Esophagus squamous epithelium (tissue), 5 donors: Measurements from ENCODE around the gene CUBN. TPM values are rescaled to one million over a fixed set of nuclear protein-coding genes. Genes with fewer than 3 reads are reported as not detected.

Source experiments
- DNase-seq: peaks from one replicate; lab custom pipeline; 2025; lab: John Stamatoyannopoulos, UW
- H3K27ac ChIP-seq, 4 donors: fragments of 200-600 bp; sonication (generic); one replicate each; pipeline ENCODE4 v1.5.1; 2016 to 2019; ENCODE audit warnings: mild to moderate bottlenecking in 1 of 4
- H3K27me3 ChIP-seq, 4 donors: fragments of 200-600 bp; sonication (generic); 1 replicate in 3 of 4; 2 replicates in 1 of 4; pipeline versions ENCODE4 v1.5.1 to v1.6.0; 2017 to 2021; ENCODE audit warnings: antibody characterized with exemption in 1 of 4
- H3K36me3 ChIP-seq, 3 donors: fragments of 200-600 bp; sonication (generic); one replicate each; pipeline ENCODE4 v1.5.1; 2016 to 2019
- H3K4me1 ChIP-seq, 3 donors: fragments of 200-600 bp; sonication (generic); one replicate each; pipeline ENCODE4 v1.5.1; 2017 to 2019
- H3K4me3 ChIP-seq, 4 donors: fragments of 200-600 bp; sonication (generic); 1 replicate in 3 of 4; 2 replicates in 1 of 4; pipeline ENCODE4 v1.5.1; 2016 to 2019; ENCODE audit warnings: mild to moderate bottlenecking in 2 of 4, moderate library complexity in 1 of 4
- H3K9me3 ChIP-seq, 3 donors: fragments of 200-600 bp; sonication (generic); one replicate each; pipeline ENCODE4 v1.5.1; 2016 to 2019
- POLR2A ChIP-seq, 4 donors: fragments of 450-650 bp; IDR thresholded peaks; one replicate each; pipeline ENCODE4 v1.6.1; 2017; ENCODE audit warnings: antibody characterized with exemption in 4 of 4, mild to moderate bottlenecking in 4 of 4, moderate library complexity in 3 of 4
- WGBS, 2 donors: methylation state at CpG; one replicate each; pipeline ENCODE4 v1.1.5; 2018; 5-methylcytosine and 5-hydroxymethylcytosine counted together
- intact Hi-C: fragments of 100-400 bp; cut with DNase I; formaldehyde crosslinking; loops from one replicate; pipeline ENCODE4 v1.15.0; 2022
- total RNA-seq, 4 donors: library from RNA; depleted of rRNA; stranded (reverse); fragments of >200 nt; gene quantifications; one replicate each; pipeline ENCODE4 v1.1.0, GENCODE V29; 2016
- TF ChIP-seq, protein P1 (sequence below), 6 experiments: fragments of 450-650 bp in 4 of 6; fragments of 200-600 bp in 2 of 6; sonication (generic) in 2 of 6; IDR thresholded peaks; one replicate each; pipeline ENCODE4 v1.5.1; 2016 to 2019; ENCODE audit warnings: antibody characterized with exemption in 6 of 6, mild to moderate bottlenecking in 4 of 6, moderate library complexity in 4 of 6
- donor health status: DM: yes; HTN: yes; CAD: no.

The CUBN gene
- total RNA-seq, 4 donors from 2014 or later: 0.15 to 0.83 (median 0.51) TPM

DNA sequence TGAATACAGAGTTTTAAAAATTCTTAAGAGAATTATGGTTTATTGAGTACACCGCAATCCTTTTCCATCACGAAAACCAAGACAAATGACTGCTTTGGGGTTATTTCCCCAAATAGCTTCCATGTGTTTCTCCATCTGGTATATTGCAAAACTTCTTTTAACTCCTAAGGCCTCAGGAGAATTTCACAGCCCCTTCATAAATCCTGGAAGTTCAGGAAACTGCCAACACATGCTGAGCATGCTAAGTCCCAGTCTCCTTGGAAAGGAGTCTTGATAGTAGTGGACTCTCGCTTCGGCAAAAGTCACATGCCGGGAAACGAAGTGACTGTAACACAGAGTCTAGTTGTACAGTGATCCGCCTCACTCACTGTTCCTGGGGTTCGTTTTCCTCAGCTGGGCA is 224.3 kb downstream of the CUBN start:
- Histone ChIP-seq H3K36me3 (no peaks in the 10 kb centered on the region), H3K27ac (no peak overlapping the region), H3K4me3 (no peak overlapping the region), H3K9me3 (no peaks in the 10 kb centered on the region), H3K27me3 (no peaks in the 10 kb centered on the region), H3K4me1 (no peaks in the 10 kb centered on the region)
- intact Hi-C loops: no loop called here
- no peak for TF ChIP-seq POLR2A (IDR thresholded peaks at IDR 0.05)
- TF ChIP-seq, protein P1, sequence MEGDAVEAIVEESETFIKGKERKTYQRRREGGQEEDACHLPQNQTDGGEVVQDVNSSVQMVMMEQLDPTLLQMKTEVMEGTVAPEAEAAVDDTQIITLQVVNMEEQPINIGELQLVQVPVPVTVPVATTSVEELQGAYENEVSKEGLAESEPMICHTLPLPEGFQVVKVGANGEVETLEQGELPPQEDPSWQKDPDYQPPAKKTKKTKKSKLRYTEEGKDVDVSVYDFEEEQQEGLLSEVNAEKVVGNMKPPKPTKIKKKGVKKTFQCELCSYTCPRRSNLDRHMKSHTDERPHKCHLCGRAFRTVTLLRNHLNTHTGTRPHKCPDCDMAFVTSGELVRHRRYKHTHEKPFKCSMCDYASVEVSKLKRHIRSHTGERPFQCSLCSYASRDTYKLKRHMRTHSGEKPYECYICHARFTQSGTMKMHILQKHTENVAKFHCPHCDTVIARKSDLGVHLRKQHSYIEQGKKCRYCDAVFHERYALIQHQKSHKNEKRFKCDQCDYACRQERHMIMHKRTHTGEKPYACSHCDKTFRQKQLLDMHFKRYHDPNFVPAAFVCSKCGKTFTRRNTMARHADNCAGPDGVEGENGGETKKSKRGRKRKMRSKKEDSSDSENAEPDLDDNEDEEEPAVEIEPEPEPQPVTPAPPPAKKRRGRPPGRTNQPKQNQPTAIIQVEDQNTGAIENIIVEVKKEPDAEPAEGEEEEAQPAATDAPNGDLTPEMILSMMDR (IDR thresholded peaks at IDR 0.05): no peak
- no peak for DNase-seq
- WGBS, 2 donors: 83 to 90% methylated on average over 4 to 8 of the region's 8 CpGs

- H3K27ac ChIP-seq: no peak overlapping the region
- DNase-seq: no peak
- no peaks in the 10 kb centered on the region for H3K4me1 ChIP-seq
- H3K36me3 ChIP-seq: no peaks in the 10 kb centered on the region
- H3K27me3 ChIP-seq: no peaks in the 10 kb centered on the region
- TF ChIP-seq, protein P1 (IDR thresholded peaks at IDR 0.05): no peak
- no peak for TF ChIP-seq POLR2A (IDR thresholded peaks at IDR 0.05)
- intact Hi-C loops: no loop called here
- H3K4me3 ChIP-seq: no peak overlapping the region
- no peaks in the 10 kb centered on the region for H3K9me3 ChIP-seq
- 70 to 73% methylated on average over 4 of the region's 4 CpGs for WGBS, 2 donors
Measured at GRCh38 chr10:16904639-16905061, 225.0 kb downstream of the CUBN start.

GRCh38 chr10:16904049-16904448 is 225.6 kb downstream of the CUBN start:
- TF ChIP-seq, protein P1 (IDR thresholded peaks at IDR 0.05): no peak
- no peak for TF ChIP-seq POLR2A (IDR thresholded peaks at IDR 0.05)
- Histone ChIP-seq H3K27ac (no peak overlapping the region), H3K4me3 (no peak overlapping the region), H3K4me1 (no peaks in the 10 kb centered on the region), H3K27me3 (no peaks in the 10 kb centered on the region), H3K9me3 (no peaks in the 10 kb centered on the region), H3K36me3 (no peaks in the 10 kb centered on the region)
- intact Hi-C loops: no loop called here
- DNase-seq: no peak

- Histone ChIP-seq H3K9me3 (no peaks in the 10 kb centered on the region), H3K27ac (no peak overlapping the region), H3K27me3 (no peaks in the 10 kb centered on the region), H3K36me3 (no peaks in the 10 kb centered on the region), H3K4me3 (no peak overlapping the region), H3K4me1 (no peaks in the 10 kb centered on the region)
- TF ChIP-seq, protein P1 (IDR thresholded peaks at IDR 0.05): no peak
- TF ChIP-seq POLR2A (IDR thresholded peaks at IDR 0.05): no peak
- intact Hi-C loops: no loop called here
- no peak for DNase-seq
- WGBS, 2 donors: 50 to 59% methylated on average over 1 of the region's 1 CpG
Measured at GRCh38 chr10:16902606-16903005, 227.0 kb downstream of the CUBN start.

DNA sequence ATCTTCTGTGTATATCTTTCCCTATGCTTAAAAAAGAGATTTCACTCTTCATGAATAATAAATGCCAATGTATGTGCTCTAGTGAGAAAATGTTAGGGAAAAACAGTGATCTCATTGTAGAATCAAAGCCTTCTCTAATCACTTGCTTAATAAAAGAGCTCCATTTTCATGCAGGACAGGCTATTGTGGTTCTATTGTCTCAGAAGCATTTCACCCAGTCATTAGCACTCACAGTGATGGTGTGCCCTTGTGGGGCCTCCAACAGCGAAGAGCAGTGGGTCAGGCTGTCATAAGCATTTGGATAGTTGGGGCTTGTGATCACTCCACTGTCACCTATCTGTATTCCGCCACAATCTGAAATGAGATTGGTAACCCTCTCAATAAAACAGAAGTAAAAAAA is 228.5 kb downstream of the CUBN start:
- Histone ChIP-seq H3K27ac (no peak overlapping the region), H3K27me3 (no peaks in the 10 kb centered on the region), H3K36me3 (no peaks in the 10 kb centered on the region), H3K9me3 (no peaks in the 10 kb centered on the region), H3K4me3 (no peak overlapping the region), H3K4me1 (no peaks in the 10 kb centered on the region)
- intact Hi-C loops: no loop called here
- TF ChIP-seq POLR2A (IDR thresholded peaks at IDR 0.05): no peak
- no peak for DNase-seq
- WGBS, 2 donors: 91 to 100% methylated on average over 1 of the region's 2 CpGs

DNA sequence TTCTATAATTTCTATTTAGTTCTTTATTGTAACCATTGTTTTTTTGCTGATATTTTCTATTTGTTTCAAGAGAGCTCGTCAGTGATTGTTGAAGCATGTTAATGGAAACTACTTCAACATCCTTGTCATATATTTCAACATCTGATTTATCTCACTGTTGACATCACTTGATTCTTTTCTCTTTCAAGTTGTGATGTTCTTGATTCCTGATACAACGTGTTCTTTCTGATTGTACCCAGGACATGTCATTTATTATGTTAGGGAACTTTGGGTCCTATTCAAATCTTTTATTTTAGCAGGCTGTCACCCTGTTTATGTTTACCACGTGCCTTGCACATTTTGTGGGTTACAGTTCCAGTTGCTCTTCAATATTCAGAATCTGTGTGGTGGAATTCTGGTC is 232.6 kb downstream of the CUBN start:
- intact Hi-C loops: no loop called here
- no peaks in the 10 kb centered on the region for H3K9me3 ChIP-seq
- WGBS, 2 donors: 61 to 72% methylated on average over 3 of the region's 3 CpGs
- H3K4me3 ChIP-seq: no peak overlapping the region
- no peaks in the 10 kb centered on the region for H3K27me3 ChIP-seq
- no peaks in the 10 kb centered on the region for H3K4me1 ChIP-seq
- no peak overlapping the region for H3K27ac ChIP-seq
- no peaks in the 10 kb centered on the region for H3K36me3 ChIP-seq
- no peak for DNase-seq
- no peak for TF ChIP-seq POLR2A (IDR thresholded peaks at IDR 0.05)
- TF ChIP-seq, protein P1 (IDR thresholded peaks at IDR 0.05): no peak
